Gastrocnemius medialis (tissue), 4 donors: ENCODE data around the gene VIT. TPM values are rescaled to one million over a fixed set of nuclear protein-coding genes. Genes with fewer than 3 reads are reported as not detected.

ENCODE experiments used
- ATAC-seq, 2 donors: fragments of 150-250 bp; one replicate each; pipeline ENCODE4 v1.9.1; 2016
- DNase-seq, 2 donors: peaks; one replicate each; pipeline ENCODE4 v3.0.0-alpha.2; 2019
- H3K27ac ChIP-seq, 4 donors: fragments of 200-600 bp; sonication (generic); 1 replicate in 1 of 4; 2 replicates in 3 of 4; pipeline ENCODE4 v1.5.1; 2016 to 2018; ENCODE audit warnings: mild to moderate bottlenecking in 2 of 4, moderate library complexity in 1 of 4
- H3K27me3 ChIP-seq, 3 donors: fragments of 200-600 bp; sonication (generic) in 2 of 3; 1 replicate in 1 of 3; 2 replicates in 2 of 3; pipeline versions ENCODE4 v1.5.1 to v1.6.0; 2016 to 2019; ENCODE audit warnings: mild to moderate bottlenecking in 1 of 3, moderate library complexity in 1 of 3
- H3K36me3 ChIP-seq, 2 donors: fragments of 200-600 bp; sonication (generic) in 1 of 2; one replicate each; pipeline ENCODE4 v1.5.1; 2017 to 2018
- H3K4me1 ChIP-seq, 2 donors: fragments of 200-600 bp; sonication (generic) in 1 of 2; one replicate each; pipeline ENCODE4 v1.5.1; 2016 to 2017; ENCODE audit warnings: mild to moderate bottlenecking in 2 of 2
- H3K4me3 ChIP-seq, 4 donors: fragments of 200-600 bp; sonication (generic) in 3 of 4; 1 replicate in 1 of 4; 2 replicates in 3 of 4; pipeline ENCODE4 v1.5.1; 2016 to 2019; ENCODE audit warnings: mild to moderate bottlenecking in 2 of 4
- H3K9me3 ChIP-seq, 3 donors: fragments of 200-600 bp; sonication (generic) in 2 of 3; 1 replicate in 1 of 3; 2 replicates in 2 of 3; pipeline ENCODE4 v1.5.1; 2016 to 2019
- POLR2A ChIP-seq, 2 donors: fragments of 450-650 bp; IDR thresholded peaks; one replicate each; pipeline ENCODE4 v1.6.1; 2017; ENCODE audit warnings: antibody characterized with exemption in 2 of 2, mild to moderate bottlenecking in 2 of 2, moderate library complexity in 2 of 2
- in situ Hi-C, 4 donors: fragments of 200-750 bp; cut with MboI; loops; one replicate each; pipeline versions ENCODE4 v1.15.0 to v1.8.0; 2017; ENCODE audit warnings: low sequenced_read_pairs in 4 of 4
- intact Hi-C: fragments of 100-400 bp; cut with DNase I; formaldehyde crosslinking; loops from one replicate; pipeline ENCODE4 v1.15.1; 2023; ENCODE audit warnings: low total_unique reads
- total RNA-seq, 4 donors: library from RNA; depleted of rRNA; stranded (reverse); fragments of >200 nt; gene quantifications; one replicate each; pipeline versions ENCODE4 v1.1.0 to v1.2.3, GENCODE V29; 2016
- TF ChIP-seq, protein P1 (sequence below), 5 experiments: fragments of 450-650 bp in 3 of 5; fragments of 200-600 bp in 2 of 5; sonication (generic) in 2 of 5; IDR thresholded peaks in 4 of 5; conservative IDR thresholded peaks in 1 of 5; 1 replicate in 4 of 5; 2 replicates in 1 of 5; pipeline ENCODE4 v1.5.1; 2016 to 2019; ENCODE audit warnings: antibody characterized with exemption in 5 of 5, mild to moderate bottlenecking in 3 of 5, moderate library complexity in 3 of 5

Gene VIT
- total RNA-seq, 4 donors from 2014 or later, result 14.4 to 27.3 (median 17.6) TPM

DNA sequence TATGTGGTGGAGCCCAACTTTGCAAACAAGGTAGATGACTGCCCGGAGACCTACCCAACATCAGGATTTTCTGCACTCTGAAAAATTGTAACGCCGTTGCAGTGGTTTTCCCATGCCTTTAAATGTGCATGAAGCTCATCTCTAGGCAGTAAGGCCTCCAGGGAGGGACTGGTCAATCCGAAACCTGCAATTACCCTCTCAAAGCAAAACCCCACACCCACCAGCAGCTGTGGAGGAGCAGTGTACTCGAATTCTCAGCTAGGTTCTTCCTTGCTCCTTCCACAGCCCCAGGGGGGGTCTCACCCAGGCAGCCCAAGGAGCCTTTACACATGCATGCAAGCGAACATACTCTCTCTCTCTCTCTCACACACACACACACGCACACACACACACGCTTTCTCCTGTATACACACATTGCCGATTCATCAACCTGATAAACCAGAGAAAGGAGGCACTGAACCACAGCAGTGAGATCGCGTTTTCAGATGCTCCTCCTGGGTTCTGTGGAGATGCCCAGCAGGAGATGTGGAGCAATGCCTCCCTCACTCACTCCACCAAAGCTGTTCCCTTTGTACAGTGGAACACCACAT, 109.2 kb downstream of the VIT start:
- ATAC-seq (no peak), DNase-seq (no peak)
- Histone ChIP-seq H3K27me3 (no peaks in the 10 kb centered on the region), H3K9me3 (no peaks in the 10 kb centered on the region), H3K4me1 (no peaks in the 10 kb centered on the region), H3K4me3 (no peak overlapping the region), H3K36me3 (no peaks in the 10 kb centered on the region), H3K27ac (no peak overlapping the region)
- in situ Hi-C loops (no loop called here), intact Hi-C loops (no loop called here)
- no peak for TF ChIP-seq POLR2A (IDR thresholded peaks at IDR 0.05)
- TF ChIP-seq, protein P1, sequence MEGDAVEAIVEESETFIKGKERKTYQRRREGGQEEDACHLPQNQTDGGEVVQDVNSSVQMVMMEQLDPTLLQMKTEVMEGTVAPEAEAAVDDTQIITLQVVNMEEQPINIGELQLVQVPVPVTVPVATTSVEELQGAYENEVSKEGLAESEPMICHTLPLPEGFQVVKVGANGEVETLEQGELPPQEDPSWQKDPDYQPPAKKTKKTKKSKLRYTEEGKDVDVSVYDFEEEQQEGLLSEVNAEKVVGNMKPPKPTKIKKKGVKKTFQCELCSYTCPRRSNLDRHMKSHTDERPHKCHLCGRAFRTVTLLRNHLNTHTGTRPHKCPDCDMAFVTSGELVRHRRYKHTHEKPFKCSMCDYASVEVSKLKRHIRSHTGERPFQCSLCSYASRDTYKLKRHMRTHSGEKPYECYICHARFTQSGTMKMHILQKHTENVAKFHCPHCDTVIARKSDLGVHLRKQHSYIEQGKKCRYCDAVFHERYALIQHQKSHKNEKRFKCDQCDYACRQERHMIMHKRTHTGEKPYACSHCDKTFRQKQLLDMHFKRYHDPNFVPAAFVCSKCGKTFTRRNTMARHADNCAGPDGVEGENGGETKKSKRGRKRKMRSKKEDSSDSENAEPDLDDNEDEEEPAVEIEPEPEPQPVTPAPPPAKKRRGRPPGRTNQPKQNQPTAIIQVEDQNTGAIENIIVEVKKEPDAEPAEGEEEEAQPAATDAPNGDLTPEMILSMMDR (IDR thresholded peaks at IDR 0.05 in 4 of 5, conservative IDR thresholded peaks at IDR 0.05 in 1 of 5), result no peak

DNA sequence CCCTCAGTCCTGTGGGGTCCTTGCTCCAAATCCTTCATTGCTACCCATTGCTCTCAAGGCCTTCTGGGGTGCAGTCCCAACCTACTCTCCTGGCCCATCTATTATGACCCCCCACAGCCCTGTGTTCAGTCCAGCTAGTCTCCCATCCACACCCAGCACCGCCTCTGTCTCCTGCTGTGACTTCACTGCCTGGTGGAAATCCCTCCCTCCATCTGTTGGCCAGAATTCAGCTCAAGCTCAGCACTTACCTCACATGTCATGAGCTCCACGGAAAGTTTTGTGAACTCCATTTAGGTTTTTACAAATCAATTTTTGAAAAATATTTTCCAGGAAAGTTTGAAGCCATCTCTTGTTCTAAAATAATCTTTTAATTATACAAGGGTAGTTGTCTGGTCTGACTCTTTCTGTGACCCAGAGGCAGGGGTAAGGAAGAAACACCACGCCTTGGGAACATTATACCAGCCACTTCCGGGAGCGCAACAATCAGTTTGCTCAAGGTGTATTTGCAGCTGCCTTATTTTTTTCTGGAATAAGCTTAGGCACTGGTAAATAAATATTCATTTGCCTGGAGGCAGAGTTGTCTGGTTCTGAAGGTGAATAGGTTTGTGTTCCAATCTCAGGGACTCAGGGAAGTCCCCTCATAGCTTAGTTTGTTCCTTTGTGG, 110.8 kb downstream of the VIT start:
- no peaks in the 10 kb centered on the region for H3K27me3 ChIP-seq
- ATAC-seq, result no peak
- no peak overlapping the region for H3K4me3 ChIP-seq
- intact Hi-C loops (no loop called here), in situ Hi-C loops (no loop called here)
- no peak for DNase-seq
- TF ChIP-seq, protein P1 (IDR thresholded peaks at IDR 0.05 in 4 of 5, conservative IDR thresholded peaks at IDR 0.05 in 1 of 5), result no peak
- TF ChIP-seq POLR2A (IDR thresholded peaks at IDR 0.05), result no peak
- no peaks in the 10 kb centered on the region for H3K36me3 ChIP-seq
- no peaks in the 10 kb centered on the region for H3K9me3 ChIP-seq
- H3K4me1 ChIP-seq, result no peaks in the 10 kb centered on the region
- no peak overlapping the region for H3K27ac ChIP-seq

GRCh38 chr2:36808386-36809068, 112.0 kb downstream of the VIT start:
- in situ Hi-C loops, result no loop called here
- ATAC-seq, result no peak

GRCh38 chr2:36809069-36809445, 112.5 kb downstream of the VIT start:
- intact Hi-C loops, result no loop called here
- ATAC-seq, result no peak

More at GRCh38 chr2:36808386-36809068, 112.0 kb downstream of the VIT start:
- Histone ChIP-seq H3K9me3 (no peaks in the 10 kb centered on the region), H3K4me1 (no peaks in the 10 kb centered on the region), H3K36me3 (no peaks in the 10 kb centered on the region), H3K4me3 (no peak overlapping the region), H3K27me3 (no peaks in the 10 kb centered on the region), H3K27ac (no peak overlapping the region)
- TF ChIP-seq, protein P1 (IDR thresholded peaks at IDR 0.05 in 4 of 5, conservative IDR thresholded peaks at IDR 0.05 in 1 of 5), result no peak
- TF ChIP-seq POLR2A (IDR thresholded peaks at IDR 0.05), result no peak
- DNase-seq, result no peak
- intact Hi-C loops, result no loop called here

More at GRCh38 chr2:36809069-36809445, 112.5 kb downstream of the VIT start:
- Histone ChIP-seq H3K27me3 (no peaks in the 10 kb centered on the region), H3K9me3 (no peaks in the 10 kb centered on the region), H3K4me1 (no peaks in the 10 kb centered on the region), H3K27ac (no peak overlapping the region), H3K4me3 (no peak overlapping the region), H3K36me3 (no peaks in the 10 kb centered on the region)
- TF ChIP-seq POLR2A (IDR thresholded peaks at IDR 0.05), result no peak
- TF ChIP-seq, protein P1 (IDR thresholded peaks at IDR 0.05 in 4 of 5, conservative IDR thresholded peaks at IDR 0.05 in 1 of 5), result no peak
- in situ Hi-C loops, result no loop called here
- no peak for DNase-seq
